ENCODE data around the gene QPCTL. TPM values are rescaled to one million over a fixed set of nuclear protein-coding genes. Genes with fewer than 3 reads are reported as not detected.
A peak's percentile ranks its signal among the peaks of the same experiment; 100 is the strongest.

Gene QPCTL
- total and polyA plus RNA-seq, 2 of the 4 experiments (the other 2 are of a cell fraction): 6.6 to 11.5 TPM

DNA sequence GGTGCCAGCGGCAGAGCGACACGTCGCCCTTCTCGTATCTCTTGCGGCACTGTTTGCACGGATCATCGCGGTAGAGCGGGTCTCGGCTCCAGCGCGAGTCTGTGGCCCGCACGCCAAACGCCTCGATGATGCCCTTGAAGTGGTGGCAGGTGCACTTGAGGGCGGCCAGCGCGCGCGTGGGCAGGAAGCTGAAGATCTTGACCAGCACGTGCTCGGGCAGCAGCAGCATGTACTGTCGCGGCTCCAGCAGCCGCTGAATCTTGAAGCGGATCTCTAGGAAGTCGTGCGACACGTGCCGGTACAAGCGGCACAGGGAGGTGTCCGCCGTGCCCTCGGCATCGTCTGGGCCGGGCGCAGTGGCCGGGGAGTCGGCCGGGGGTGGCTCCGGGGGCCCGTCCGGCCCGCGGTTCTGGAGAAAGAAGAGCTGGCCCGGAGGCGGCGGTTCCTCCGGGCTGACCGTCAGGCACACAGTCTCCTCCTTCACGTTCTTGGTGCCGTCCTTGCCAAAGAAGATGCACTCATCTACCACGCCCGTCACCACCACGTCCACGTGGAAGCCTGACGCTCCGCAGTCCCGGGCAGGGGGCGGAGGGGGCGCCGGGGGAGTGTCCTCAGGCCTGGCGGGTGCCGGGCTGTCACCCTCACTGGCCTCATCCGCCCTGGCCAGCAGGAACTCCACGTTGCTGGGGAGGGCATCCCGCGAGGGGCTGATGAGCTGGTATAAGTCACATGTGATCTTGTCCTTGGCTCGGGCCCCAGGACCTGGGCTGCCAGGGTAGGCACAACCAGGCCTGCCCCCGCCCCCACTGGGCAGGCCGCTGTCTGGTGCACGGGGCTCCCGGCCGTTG, 19.6 kb downstream of the QPCTL start:
- no peak overlapping the region for H4K5ac ChIP-seq (ENCODE audit: low read depth, low read length)
- H3K4ac ChIP-seq (ENCODE audit: low read depth, low read length): no peak overlapping the region
- ATAC-seq (ENCODE audit: low read depth): no peak
- DNase-seq: no peak
- H2AK9ac ChIP-seq (replicated peaks; ENCODE audit: low read depth, low read length, poor library complexity): no peak overlapping the region
- WGBS, 2 experiments (ENCODE audit: extremely low coverage in 2 of 2, insufficient read length in 1 of 2): 94% methylated on average over 56 of the region's 76 CpGs; no CpG with 5 or more reads in 1 of the 2 experiments
- no peak overlapping the region for H3K4me2 ChIP-seq (ENCODE audit: low read depth, low read length)
- no peak overlapping the region for H2BK5ac ChIP-seq (ENCODE audit: low read depth, low read length, poor library complexity, severe bottlenecking)
- no peak overlapping the region for H2BK120ac ChIP-seq (ENCODE audit: low read depth, low read length)
- POLR2A ChIA-PET (ENCODE audit: unreplicated experiment): no interaction called here
- H3K9me3 ChIP-seq (ENCODE audit: control insufficient read depth, insufficient read depth, low read length): no peaks in the 10 kb centered on the region
- no peak overlapping the region for H3K23ac ChIP-seq (ENCODE audit: low read depth, low read length)
- H4K20me1 ChIP-seq (ENCODE audit: insufficient read depth, low read length): no peaks in the 10 kb centered on the region
- no TSS peak for BruUV-seq (replicated peaks)
- in situ Hi-C loops (cut with MboI; ENCODE audit: low sequenced_read_pairs) (no loop called here), intact Hi-C loops (cut with micrococcal nuclease) (no loop called here), dilution Hi-C loops (cut with HindIII; ENCODE audit: low sequenced_read_pairs, unreplicated experiment) (no loop called here)
- H2AK5ac ChIP-seq (ENCODE audit: low read depth, low read length): no peak overlapping the region
- no peak overlapping the region for H3K56ac ChIP-seq (ENCODE audit: extremely low read depth, insufficient read depth, low read length)
- no peak overlapping the region for H2BK20ac ChIP-seq (ENCODE audit: low read depth, low read length)
- no peak overlapping the region for H3K9ac ChIP-seq (ENCODE audit: low read depth, low read length)
- H3K9me1 ChIP-seq (ENCODE audit: insufficient read depth, low read length): no peaks in the 10 kb centered on the region
- H4K8ac ChIP-seq (ENCODE audit: low read depth in 2 of 2, low read length in 2 of 2): no peak overlapping the region
- no peak overlapping the region for H3K18ac ChIP-seq (ENCODE audit: low read depth, low read length)
- peaks cover 20% of the 10 kb centered on the region for H3K36me3 ChIP-seq (ENCODE audit: control insufficient read depth, insufficient read depth, low read length)
- TF ChIP-seq, protein P1, sequence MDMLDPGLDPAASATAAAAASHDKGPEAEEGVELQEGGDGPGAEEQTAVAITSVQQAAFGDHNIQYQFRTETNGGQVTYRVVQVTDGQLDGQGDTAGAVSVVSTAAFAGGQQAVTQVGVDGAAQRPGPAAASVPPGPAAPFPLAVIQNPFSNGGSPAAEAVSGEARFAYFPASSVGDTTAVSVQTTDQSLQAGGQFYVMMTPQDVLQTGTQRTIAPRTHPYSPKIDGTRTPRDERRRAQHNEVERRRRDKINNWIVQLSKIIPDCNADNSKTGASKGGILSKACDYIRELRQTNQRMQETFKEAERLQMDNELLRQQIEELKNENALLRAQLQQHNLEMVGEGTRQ (IDR thresholded peaks at IDR 0.05; ENCODE audit: low read depth, low read length): no peak
- TF ChIP-seq RAD21 (IDR thresholded peaks at IDR 0.05; ENCODE audit: low read length) (no peak), MAZ (IDR thresholded peaks at IDR 0.05; ENCODE audit: borderline replicate concordance, low read depth, low read length) (no peak)
- H3K27me3 ChIP-seq (ENCODE audit: control insufficient read depth, insufficient read depth, low read length): no peaks in the 10 kb centered on the region
- no peak overlapping the region for H3K4me3 ChIP-seq (ENCODE audit: insufficient read depth, low read depth, low read length)
- H3K27ac ChIP-seq (ENCODE audit: insufficient read depth, low read length): no peak overlapping the region
- H3K4me1 ChIP-seq (ENCODE audit: control insufficient read depth, insufficient read depth, low read length): peaks cover 2% of the 10 kb centered on the region; the same call in 1 of the 2 replicates
- no peak overlapping the region for H2BK15ac ChIP-seq (ENCODE audit: low read depth, low read length)
- H4K91ac ChIP-seq (ENCODE audit: insufficient read depth, low read depth, low read length): no peak overlapping the region
- peaks cover 27 to 60% of the 10 kb centered on the region in 2 experiments for H3K79me1 ChIP-seq (ENCODE audit: low read depth in 1 of 2, low read length in 2 of 2)
- no peak overlapping the region for H3K14ac ChIP-seq (replicated peaks; ENCODE audit: low read depth, low read length)
- H2AFZ ChIP-seq (replicated peaks; ENCODE audit: low read length, poor library complexity): peak overlapping the region; percentile 8
- CTCF ChIA-PET: no interaction called here

Measured in IMR-90 (cell line).